ENCODE results near the gene NUP43.

NUP43 gene

DNA sequence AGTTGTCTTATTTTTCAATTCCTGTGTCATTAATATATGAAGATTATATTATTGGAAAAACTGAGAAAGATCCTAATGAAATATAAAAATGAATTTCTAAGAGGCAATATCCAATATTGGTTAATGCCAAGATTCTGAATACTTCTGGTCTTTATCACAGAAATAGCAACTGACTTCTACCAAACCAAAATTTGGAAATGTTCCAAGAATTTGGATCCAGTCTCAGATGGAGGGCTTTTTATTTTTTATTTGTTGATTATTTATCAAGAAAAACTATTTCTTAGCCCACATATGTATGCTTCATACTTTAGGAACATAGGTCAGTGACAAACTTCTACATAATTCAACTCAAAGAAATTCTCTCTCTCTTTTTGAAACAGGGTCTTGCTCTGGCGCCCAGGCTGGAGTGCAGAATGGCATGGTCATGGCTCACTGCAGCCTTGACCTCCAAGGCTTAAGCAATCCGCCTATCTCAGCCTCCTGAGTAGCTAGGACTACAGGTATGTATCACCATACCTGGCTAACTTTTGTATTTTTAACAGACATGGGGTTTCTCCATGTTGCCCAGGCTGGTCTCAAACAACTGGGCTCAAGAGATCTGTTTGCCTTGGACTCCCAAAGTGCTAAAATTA, 13.1 kb downstream of the NUP43 start:
- Histone ChIP-seq H3K36me3 (ENCODE audit: insufficient read depth, low read length) (peaks cover 81% of the 10 kb centered on the region), H3K79me2 (ENCODE audit: insufficient read depth, low read length) (no peaks in the 10 kb centered on the region), H4K20me1 (ENCODE audit: insufficient read depth, low read length, poor library complexity, severe bottlenecking) (no peaks in the 10 kb centered on the region)

DNA sequence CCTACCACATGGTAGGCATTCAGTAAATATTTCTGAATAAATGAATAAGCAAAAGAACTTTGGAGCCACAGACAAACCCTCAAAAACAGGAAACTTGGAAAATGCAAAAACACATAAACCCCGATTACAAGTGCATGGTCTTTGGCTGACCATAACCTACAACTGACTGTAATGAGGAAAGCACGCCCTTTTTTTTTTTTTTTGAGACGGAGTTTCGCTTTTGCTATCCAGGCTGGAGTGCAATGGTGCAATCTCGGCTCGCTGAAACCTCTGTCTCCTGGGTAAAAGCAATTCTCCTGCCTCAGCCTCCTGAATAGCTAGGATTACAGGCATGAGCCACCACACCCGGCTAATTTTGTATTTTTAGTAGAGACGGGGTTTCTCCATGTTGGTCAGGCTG, 16.5 kb downstream of the NUP43 start:
- Histone ChIP-seq H3K9me2 (replicated peaks; ENCODE audit: low read depth, low read length) (no peaks in the 10 kb centered on the region), H2AFZ (ENCODE audit: low read length) (no peak overlapping the region), H3K4me1 (ENCODE audit: insufficient read depth, low read length, poor library complexity, severe bottlenecking) (peaks cover 18% of the 10 kb centered on the region), H3K27me3 (ENCODE audit: insufficient read depth, low read length, poor library complexity, severe bottlenecking) (no peaks in the 10 kb centered on the region), H3F3A (ENCODE audit: low read depth) (peaks cover 2% of the 10 kb centered on the region; the same call in 1 of the 2 replicates), H3K9ac (ENCODE audit: low read depth, low read length, poor library complexity, severe bottlenecking) (no peak overlapping the region), H3K79me2 (ENCODE audit: insufficient read depth, low read length) (no peaks in the 10 kb centered on the region), H3K36me3 (ENCODE audit: insufficient read depth, low read length) (peaks cover 73% of the 10 kb centered on the region), H3K4me3 (ENCODE audit: low read length, poor library complexity, severe bottlenecking) (no peak overlapping the region), H3K9me3 (ENCODE audit: insufficient read depth, low read depth, low read length) (no peaks in the 10 kb centered on the region), H3K4me2 (ENCODE audit: low read depth, low read length, poor library complexity, severe bottlenecking) (no peak overlapping the region), H4K20me1 (ENCODE audit: insufficient read depth, low read length, poor library complexity, severe bottlenecking) (no peaks in the 10 kb centered on the region)
- TF ChIP-seq, protein P1, sequence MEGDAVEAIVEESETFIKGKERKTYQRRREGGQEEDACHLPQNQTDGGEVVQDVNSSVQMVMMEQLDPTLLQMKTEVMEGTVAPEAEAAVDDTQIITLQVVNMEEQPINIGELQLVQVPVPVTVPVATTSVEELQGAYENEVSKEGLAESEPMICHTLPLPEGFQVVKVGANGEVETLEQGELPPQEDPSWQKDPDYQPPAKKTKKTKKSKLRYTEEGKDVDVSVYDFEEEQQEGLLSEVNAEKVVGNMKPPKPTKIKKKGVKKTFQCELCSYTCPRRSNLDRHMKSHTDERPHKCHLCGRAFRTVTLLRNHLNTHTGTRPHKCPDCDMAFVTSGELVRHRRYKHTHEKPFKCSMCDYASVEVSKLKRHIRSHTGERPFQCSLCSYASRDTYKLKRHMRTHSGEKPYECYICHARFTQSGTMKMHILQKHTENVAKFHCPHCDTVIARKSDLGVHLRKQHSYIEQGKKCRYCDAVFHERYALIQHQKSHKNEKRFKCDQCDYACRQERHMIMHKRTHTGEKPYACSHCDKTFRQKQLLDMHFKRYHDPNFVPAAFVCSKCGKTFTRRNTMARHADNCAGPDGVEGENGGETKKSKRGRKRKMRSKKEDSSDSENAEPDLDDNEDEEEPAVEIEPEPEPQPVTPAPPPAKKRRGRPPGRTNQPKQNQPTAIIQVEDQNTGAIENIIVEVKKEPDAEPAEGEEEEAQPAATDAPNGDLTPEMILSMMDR (conservative IDR thresholded peaks at IDR 0.05; ENCODE audit: low read length) = no peak
- no peak for TF ChIP-seq EZH2phosphoT487 (IDR thresholded peaks at IDR 0.05; ENCODE audit: borderline replicate concordance)

More for the DNA sequence above, 13.1 kb downstream of the NUP43 start:
- Histone ChIP-seq H3K4me2 (ENCODE audit: low read depth, low read length, poor library complexity, severe bottlenecking) (no peak overlapping the region), H3K4me3 (ENCODE audit: low read length, poor library complexity, severe bottlenecking) (no peak overlapping the region), H3F3A (ENCODE audit: low read depth) (no peaks in the 10 kb centered on the region; the same call in 1 of the 2 replicates), H3K9me2 (replicated peaks; ENCODE audit: low read depth, low read length) (no peaks in the 10 kb centered on the region), H3K4me1 (ENCODE audit: insufficient read depth, low read length, poor library complexity, severe bottlenecking) (peaks cover 8% of the 10 kb centered on the region), H2AFZ (ENCODE audit: low read length) (no peak overlapping the region), H3K9me3 (ENCODE audit: insufficient read depth, low read depth, low read length) (no peaks in the 10 kb centered on the region), H3K9ac (ENCODE audit: low read depth, low read length, poor library complexity, severe bottlenecking) (no peak overlapping the region), H3K27me3 (ENCODE audit: insufficient read depth, low read length, poor library complexity, severe bottlenecking) (no peaks in the 10 kb centered on the region)
- TF ChIP-seq EZH2phosphoT487 (IDR thresholded peaks at IDR 0.05; ENCODE audit: borderline replicate concordance) = no peak
- TF ChIP-seq, protein P1 (conservative IDR thresholded peaks at IDR 0.05; ENCODE audit: low read length) = no peak

DNA sequence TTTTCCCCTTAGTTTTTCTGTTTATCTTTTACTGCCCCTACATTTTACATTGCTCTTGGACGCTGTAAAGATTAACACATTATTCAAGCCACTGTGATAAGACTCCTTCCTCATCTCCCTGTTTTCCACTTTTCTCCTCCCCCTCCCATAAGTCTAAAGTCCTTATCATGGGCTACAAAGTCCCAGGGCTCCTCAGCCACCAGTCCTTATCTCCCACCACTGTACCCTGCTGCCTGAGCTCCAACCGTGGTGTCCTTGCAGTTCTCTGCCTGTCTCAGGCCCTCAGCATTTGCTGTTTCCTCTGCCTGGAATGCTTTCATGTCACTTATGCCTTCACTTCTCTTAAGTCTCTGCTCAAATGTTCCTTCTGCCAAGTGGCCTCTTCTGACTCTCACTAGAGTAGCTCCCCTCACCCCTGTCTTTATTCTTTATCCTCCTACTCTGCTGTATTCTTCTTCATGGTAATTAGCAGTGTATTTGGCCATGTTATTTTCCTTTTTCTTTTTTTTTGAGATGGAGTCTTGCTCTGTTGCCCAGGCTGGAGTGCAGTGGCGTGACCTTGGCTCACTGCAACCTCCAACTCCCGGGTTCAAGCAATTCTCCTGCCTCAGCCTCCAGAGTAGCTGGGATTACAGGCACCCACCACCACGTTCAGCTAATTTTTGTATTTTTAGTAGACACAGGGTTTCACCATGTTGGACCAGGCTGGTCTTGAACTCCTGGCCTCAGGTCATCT, 17.7 kb downstream of the NUP43 start:
- H3K79me2 ChIP-seq (ENCODE audit: insufficient read depth, low read length) = no peaks in the 10 kb centered on the region
- no peaks in the 10 kb centered on the region for H3K9me3 ChIP-seq (ENCODE audit: insufficient read depth, low read depth, low read length)
- peak overlapping the region; percentile 62 for H3K4me2 ChIP-seq (ENCODE audit: low read depth, low read length, poor library complexity, severe bottlenecking)
- peaks cover 18% of the 10 kb centered on the region for H3K4me1 ChIP-seq (ENCODE audit: insufficient read depth, low read length, poor library complexity, severe bottlenecking)
- peak overlapping the region; percentile 64 for H3K9ac ChIP-seq (ENCODE audit: low read depth, low read length, poor library complexity, severe bottlenecking)
- H3K27me3 ChIP-seq (ENCODE audit: insufficient read depth, low read length, poor library complexity, severe bottlenecking) = no peaks in the 10 kb centered on the region
- peaks cover 2% of the 10 kb centered on the region; the same call in 1 of the 2 replicates for H3F3A ChIP-seq (ENCODE audit: low read depth)
- no peaks in the 10 kb centered on the region for H4K20me1 ChIP-seq (ENCODE audit: insufficient read depth, low read length, poor library complexity, severe bottlenecking)
- peak overlapping the region; percentile 44 for H3K4me3 ChIP-seq (ENCODE audit: low read length, poor library complexity, severe bottlenecking)
- TF ChIP-seq EZH2phosphoT487 (IDR thresholded peaks at IDR 0.05; ENCODE audit: borderline replicate concordance) = no peak
- TF ChIP-seq, protein P1 (conservative IDR thresholded peaks at IDR 0.05; ENCODE audit: low read length) = no peak
- no peak overlapping the region for H2AFZ ChIP-seq (ENCODE audit: low read length)
- peaks cover 72% of the 10 kb centered on the region for H3K36me3 ChIP-seq (ENCODE audit: insufficient read depth, low read length)
- H3K9me2 ChIP-seq (replicated peaks; ENCODE audit: low read depth, low read length) = no peaks in the 10 kb centered on the region
